ENCODE measurements around the gene HOXA7. TPM values are rescaled to one million over a fixed set of nuclear protein-coding genes. Genes with fewer than 3 reads are reported as not detected.

The HOXA7 gene
- total and polyA plus RNA-seq, 12 donors: 0.04 TPM; not detected in 11

- peaks cover 75 to 100% (median 100%) of the 10 kb centered on the region in 7 donors for H3K27me3 ChIP-seq
- 7 to 14% methylated on average over 21 to 22 of the region's 22 CpGs for WGBS, 2 donors
- no peaks in the 10 kb centered on the region for H3K36me3 ChIP-seq
- peak in 2 of 8 donors; percentile 12 to 28 for ATAC-seq
- no peak overlapping the region for H3K27ac ChIP-seq
- no peaks in the 10 kb centered on the region for H3K9me3 ChIP-seq
- intact Hi-C loops (cut with DNase I): no loop called here
- H3K4me1 ChIP-seq: peaks cover 17 to 60% (median 33%) of the 10 kb centered on the region in 9 donors
- TF ChIP-seq CTCF (IDR thresholded peaks at IDR 0.05): no peak
- no peak for DNase-seq
- peak overlapping the region in 6 of 10 donors; percentile 12 to 39 (median 25) for H3K4me3 ChIP-seq
These were observed 33.0 kb upstream of the HOXA7 start for GRCh38 chr7:27189295-27189996.

- WGBS, 2 donors: 3 to 5% methylated on average over 49 of the region's 49 CpGs
- ATAC-seq (peak in 4 of 8 donors; percentile 8 to 40 (median 28)), DNase-seq (no peak)
- intact Hi-C loops (cut with DNase I): no loop called here
- no peak overlapping the region for H3K27ac ChIP-seq
- H3K4me1 ChIP-seq: peaks cover 17 to 65% (median 42%) of the 10 kb centered on the region in 9 donors
- no peaks in the 10 kb centered on the region for H3K9me3 ChIP-seq
- TF ChIP-seq CTCF (IDR thresholded peaks at IDR 0.05): no peak
- H3K27me3 ChIP-seq: peaks cover 76 to 100% (median 100%) of the 10 kb centered on the region in 7 donors
- H3K4me3 ChIP-seq: peak overlapping the region; percentile 5 to 39 (median 20)
- H3K36me3 ChIP-seq: no peaks in the 10 kb centered on the region
These were observed 32.2 kb upstream of the HOXA7 start for GRCh38 chr7:27188386-27189294.

- Histone ChIP-seq H3K27me3 (peaks cover 75 to 100% (median 100%) of the 10 kb centered on the region in 7 donors), H3K4me3 (peak overlapping the region in 5 of 10 donors; percentile 8 to 39 (median 23)), H3K36me3 (no peaks in the 10 kb centered on the region), H3K9me3 (no peaks in the 10 kb centered on the region), H3K4me1 (peaks cover 12 to 64% (median 40%) of the 10 kb centered on the region in 9 donors), H3K27ac (no peak overlapping the region)
- no peak for ATAC-seq
- intact Hi-C loops (cut with DNase I): no loop called here
- TF ChIP-seq CTCF (IDR thresholded peaks at IDR 0.05): no peak
- no peak for DNase-seq
- 5 to 7% methylated on average over 46 of the region's 46 CpGs for WGBS, 2 donors
These were observed 31.3 kb upstream of the HOXA7 start for GRCh38 chr7:27187475-27188385.

Data from heart right ventricle (tissue), 16 donors.